GM19452 (cell line): ENCODE measurements around the gene MYO18B.

ENCODE experiments used
- ATAC-seq: cut with Tn5 transposase; IDR thresholded peaks from one replicate; pipeline ENCODE4 v1.9.1; 2021; ENCODE audit not compliant: unreplicated experiment

Gene MYO18B

GRCh38 chr22:25845985-25846745 is 104.2 kb downstream of the MYO18B start:
- ATAC-seq, result no peak

GRCh38 chr22:25847451-25847850 is 105.5 kb downstream of the MYO18B start:
- ATAC-seq, result no peak

- ATAC-seq, result no peak
These were observed 107.0 kb downstream of the MYO18B start for GRCh38 chr22:25848954-25849353.

- no peak for ATAC-seq
These were observed 107.5 kb downstream of the MYO18B start for GRCh38 chr22:25849522-25849921.

GRCh38 chr22:25852223-25852622 is 110.2 kb downstream of the MYO18B start:
- no peak for ATAC-seq

GRCh38 chr22:25853078-25853477 is 111.1 kb downstream of the MYO18B start:
- ATAC-seq, result no peak

GRCh38 chr22:25853501-25854284 is 111.7 kb downstream of the MYO18B start:
- ATAC-seq, result no peak

GRCh38 chr22:25869771-25870170 is 127.8 kb downstream of the MYO18B start:
- no peak for ATAC-seq

GRCh38 chr22:25874327-25874726 is 132.3 kb downstream of the MYO18B start:
- ATAC-seq, result no peak

GRCh38 chr22:25875461-25875860 is 133.5 kb downstream of the MYO18B start:
- no peak for ATAC-seq

- ATAC-seq, result no peak
These were observed 134.9 kb downstream of the MYO18B start for GRCh38 chr22:25876871-25877270.

GRCh38 chr22:25878933-25879332 is 136.9 kb downstream of the MYO18B start:
- no peak for ATAC-seq

- no peak for ATAC-seq
These were observed 138.5 kb downstream of the MYO18B start for GRCh38 chr22:25880524-25880923.

GRCh38 chr22:25881210-25881755 is 139.3 kb downstream of the MYO18B start:
- no peak for ATAC-seq

GRCh38 chr22:25882360-25882759 is 140.4 kb downstream of the MYO18B start:
- no peak for ATAC-seq

- ATAC-seq, result no peak
These were observed 141.6 kb downstream of the MYO18B start for GRCh38 chr22:25883482-25884033.

- no peak for ATAC-seq
These were observed 142.1 kb downstream of the MYO18B start for GRCh38 chr22:25884121-25884520.

GRCh38 chr22:25888399-25889054 is 146.5 kb downstream of the MYO18B start:
- no peak for ATAC-seq

GRCh38 chr22:25890651-25891050 is 148.7 kb downstream of the MYO18B start:
- no peak for ATAC-seq

GRCh38 chr22:25892678-25893077 is 150.7 kb downstream of the MYO18B start:
- ATAC-seq, result no peak

- no peak for ATAC-seq
These were observed 153.7 kb downstream of the MYO18B start for GRCh38 chr22:25895678-25896077.
